Choroid plexus epithelial cell (primary cell): ENCODE measurements around the gene CHD9NB.

Experiments used
- DNase-seq: peaks from one replicate; pipeline ENCODE4 v3.0.0-alpha.2; 2010; ENCODE audit warnings: low read depth
- H3K4me3 ChIP-seq: 2 replicates; pipeline ENCODE4 v1.5.1; 2011; ENCODE audit warnings: low read depth, mild to moderate bottlenecking, control low read depth, low read length, moderate library complexity
- CTCF ChIP-seq: conservative IDR thresholded peaks from 2 replicates; pipeline ENCODE4 v1.5.1; 2011; ENCODE audit warnings: low read depth, mild to moderate bottlenecking, control low read depth, inconsistent platforms, low read length, moderate library complexity

CHD9NB gene

GRCh38 chr16:53052519-53053501 is at the start of gene CHD9NB:
Gene CHD9NB (minus strand): TSS chr16:53052897. CDS start chr16:53044158, 8,739 bp downstream.
- DNase-seq, result peak; percentile 83
- no peak for TF ChIP-seq CTCF
- H3K4me3 ChIP-seq, result peak within 1 kb of the TSS; percentile 47

GRCh38 chr16:53100889-53101288 is 48.2 kb upstream of the CHD9NB start:
- no peak for DNase-seq
- H3K4me3 ChIP-seq, result no peak overlapping the region
- TF ChIP-seq CTCF, result no peak

DNA sequence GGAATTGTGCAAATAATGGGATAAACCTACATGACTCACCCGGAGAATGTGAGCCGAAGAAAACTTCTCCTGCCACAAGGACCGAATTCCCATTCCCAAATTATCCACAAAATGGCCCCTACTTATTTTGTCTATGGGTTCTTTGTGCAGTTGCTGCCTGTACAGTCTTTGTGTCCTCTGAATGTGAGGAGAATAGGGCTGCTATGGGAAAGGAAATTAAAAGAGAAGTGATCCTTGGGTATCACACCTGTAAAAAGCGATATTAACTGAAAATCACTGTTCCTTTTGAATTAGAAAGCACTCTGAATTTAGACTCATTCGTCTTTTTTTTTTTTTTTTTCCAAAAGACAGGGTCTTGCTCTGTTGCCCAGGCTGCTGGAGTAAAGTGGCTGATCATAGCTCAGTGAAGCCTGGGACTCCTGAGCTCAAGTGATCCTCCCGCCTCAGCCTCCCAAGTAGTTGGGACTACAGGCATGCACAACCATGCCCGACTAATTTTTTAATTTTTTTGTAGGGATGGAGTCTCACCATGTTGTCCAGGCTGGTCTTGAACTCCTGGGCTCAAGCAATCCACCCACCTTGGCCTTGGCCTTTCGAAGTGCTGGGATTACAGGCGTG is 47.5 kb upstream of the CHD9NB start:
- DNase-seq, result no peak
- peak overlapping the region; percentile 54 for H3K4me3 ChIP-seq
- TF ChIP-seq CTCF, result no peak

DNA sequence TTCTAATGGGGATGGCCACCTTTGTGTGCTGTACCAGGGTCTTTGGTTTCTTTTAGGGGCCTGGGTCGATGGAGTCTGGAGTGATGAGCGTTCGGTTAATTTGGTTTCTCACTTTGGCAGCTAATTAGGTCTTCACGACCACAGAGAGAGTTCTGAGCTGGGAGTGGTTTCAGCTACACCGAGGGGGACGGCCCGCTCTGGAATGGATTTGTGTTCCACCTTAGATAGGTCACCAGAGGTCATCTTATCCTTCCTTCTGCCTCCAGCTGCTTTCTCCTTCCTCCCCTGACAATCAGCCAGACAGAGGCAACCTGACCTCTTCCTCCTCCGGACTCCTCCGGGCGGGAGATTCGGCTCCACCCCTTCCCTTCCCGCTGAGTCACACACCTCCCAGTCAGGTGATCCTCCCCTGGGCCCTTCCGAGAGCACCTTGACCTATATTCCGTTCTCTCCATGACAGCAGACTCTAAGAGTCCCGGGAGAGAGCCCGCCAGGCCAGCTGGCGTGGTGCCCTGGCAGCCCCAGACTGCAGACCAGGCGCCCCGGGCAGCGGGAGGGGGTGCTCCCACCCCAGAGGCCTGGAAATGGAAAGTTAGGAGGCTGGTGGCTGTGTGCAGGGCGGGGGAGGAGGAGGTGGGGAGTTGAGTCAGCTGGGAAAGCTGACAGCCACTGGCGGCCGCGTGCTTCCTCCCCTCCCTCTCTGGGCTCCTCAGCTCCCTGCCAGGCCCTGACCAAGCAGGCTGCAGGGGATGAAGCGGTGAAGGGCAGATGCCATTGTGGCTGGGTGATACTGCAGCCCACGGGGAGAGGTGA is 46.8 kb upstream of the CHD9NB start:
- no peak for TF ChIP-seq CTCF
- H3K4me3 ChIP-seq, result peak overlapping the region; percentile 54
- peak; percentile 93 for DNase-seq

- peak overlapping the region; percentile 54 for H3K4me3 ChIP-seq
- DNase-seq, result peak; percentile 96
- no peak for TF ChIP-seq CTCF
Measured at GRCh38 chr16:53098526-53099317, 46.0 kb upstream of the CHD9NB start.

DNA sequence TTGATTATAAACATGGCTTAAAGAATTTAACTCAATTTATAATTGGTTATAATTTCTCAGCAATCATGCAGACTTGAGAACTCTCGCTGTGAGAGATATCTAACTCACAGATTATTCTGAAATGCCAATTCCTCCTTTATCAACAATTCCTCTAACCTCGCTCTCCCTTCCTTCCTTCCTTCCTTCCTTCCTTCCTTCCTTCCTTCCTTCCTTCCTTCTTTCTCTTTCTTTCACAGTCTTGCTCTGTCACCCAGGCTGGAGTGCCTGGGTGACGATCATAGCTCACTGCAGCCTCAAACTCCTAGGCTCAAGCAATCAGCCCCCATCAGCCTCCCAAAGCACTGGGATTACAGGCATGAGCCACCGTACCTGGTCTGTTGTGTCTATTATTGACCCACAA is 44.5 kb upstream of the CHD9NB start:
- H3K4me3 ChIP-seq, result no peak overlapping the region
- no peak for DNase-seq
- no peak for TF ChIP-seq CTCF
